GM13977 (cell line): ENCODE data around the gene DNAH6.

Source experiments
- DNase-seq: peaks from one replicate; pipeline ENCODE4 v3.0.0; 2012; ENCODE audit warnings: low spot score
- in situ Hi-C: fragments of 300-500 bp; cut with MboI; formaldehyde crosslinking; loops from one replicate; pipeline ENCODE4 v1.12.0; 2022; ENCODE audit warnings: low sequenced_read_pairs, low pct_unique_long_range_greater_than_20kb, mixed read lengths, inconsistent platforms; ENCODE audit not compliant: unreplicated experiment
- TF ChIP-seq, protein P1 (sequence below): IDR thresholded peaks from 2 replicates; pipeline ENCODE4 v1.5.1; 2012; ENCODE audit warnings: mild to moderate bottlenecking, control low read depth; ENCODE audit not compliant: insufficient read depth; ENCODE audit errors: extremely low read depth, missing control alignments

The DNAH6 gene

DNA sequence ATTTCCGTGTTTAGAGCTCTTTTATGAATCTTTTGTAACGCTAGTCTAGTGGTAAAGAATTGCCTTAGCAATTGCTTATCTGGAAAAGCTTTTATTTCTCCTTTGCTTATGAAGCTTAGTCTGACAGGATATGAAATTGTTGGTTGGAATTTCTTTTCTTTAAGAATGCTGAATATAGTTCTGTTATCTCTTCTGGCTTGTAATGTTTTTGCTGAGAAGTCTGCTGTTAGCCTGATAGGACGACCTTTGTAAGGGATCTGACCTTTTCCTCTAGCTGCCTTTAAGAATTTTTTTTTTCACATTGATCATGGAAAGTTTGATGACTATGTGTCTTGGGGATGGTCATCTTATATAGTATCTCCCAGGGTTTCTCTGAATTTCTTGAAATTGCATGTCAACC is 263.5 kb downstream of the DNAH6 start:
- no peak for DNase-seq
- TF ChIP-seq, protein P1, sequence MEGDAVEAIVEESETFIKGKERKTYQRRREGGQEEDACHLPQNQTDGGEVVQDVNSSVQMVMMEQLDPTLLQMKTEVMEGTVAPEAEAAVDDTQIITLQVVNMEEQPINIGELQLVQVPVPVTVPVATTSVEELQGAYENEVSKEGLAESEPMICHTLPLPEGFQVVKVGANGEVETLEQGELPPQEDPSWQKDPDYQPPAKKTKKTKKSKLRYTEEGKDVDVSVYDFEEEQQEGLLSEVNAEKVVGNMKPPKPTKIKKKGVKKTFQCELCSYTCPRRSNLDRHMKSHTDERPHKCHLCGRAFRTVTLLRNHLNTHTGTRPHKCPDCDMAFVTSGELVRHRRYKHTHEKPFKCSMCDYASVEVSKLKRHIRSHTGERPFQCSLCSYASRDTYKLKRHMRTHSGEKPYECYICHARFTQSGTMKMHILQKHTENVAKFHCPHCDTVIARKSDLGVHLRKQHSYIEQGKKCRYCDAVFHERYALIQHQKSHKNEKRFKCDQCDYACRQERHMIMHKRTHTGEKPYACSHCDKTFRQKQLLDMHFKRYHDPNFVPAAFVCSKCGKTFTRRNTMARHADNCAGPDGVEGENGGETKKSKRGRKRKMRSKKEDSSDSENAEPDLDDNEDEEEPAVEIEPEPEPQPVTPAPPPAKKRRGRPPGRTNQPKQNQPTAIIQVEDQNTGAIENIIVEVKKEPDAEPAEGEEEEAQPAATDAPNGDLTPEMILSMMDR, result no peak
- in situ Hi-C loops, result no loop called here

- in situ Hi-C loops, result no loop called here
- TF ChIP-seq, protein P1, result no peak
- peak; percentile 36 for DNase-seq
Observed at GRCh38 chr2:84781942-84782716, 265.8 kb downstream of the DNAH6 start.

DNA sequence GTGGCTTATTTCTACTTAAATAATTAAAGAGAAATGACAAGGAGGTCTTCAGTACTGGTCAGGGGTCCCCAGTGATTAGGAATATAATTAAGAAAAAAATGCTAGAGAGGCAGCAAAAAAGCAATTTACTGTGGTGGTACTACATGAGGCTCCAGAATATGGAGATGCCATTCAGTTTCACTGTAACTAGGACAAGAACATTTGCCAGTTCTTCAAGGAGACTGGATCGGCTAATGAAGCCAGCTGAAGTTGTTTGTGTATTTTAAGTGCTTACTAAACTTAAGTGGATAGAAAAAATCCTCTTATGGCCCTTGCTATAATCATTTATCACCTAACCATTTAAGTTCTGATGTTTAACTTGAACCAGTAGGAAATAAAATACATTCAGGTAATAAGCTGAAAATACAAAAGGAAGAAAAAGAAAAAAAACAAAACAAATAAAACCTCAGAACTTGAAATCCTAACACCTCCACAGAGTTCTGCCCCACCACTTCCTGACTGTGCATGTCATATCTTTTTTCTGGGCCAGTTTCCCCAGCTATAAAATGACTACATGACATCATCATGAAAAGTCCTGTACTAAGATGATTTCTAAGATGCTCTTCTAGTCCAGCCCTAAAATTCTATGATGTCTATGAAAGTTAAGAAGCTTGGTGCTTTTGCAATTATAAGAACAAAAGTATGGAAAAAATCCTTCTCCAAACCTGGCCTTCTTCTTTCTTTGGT is 266.6 kb downstream of the DNAH6 start:
- in situ Hi-C loops, result no loop called here
- no peak for DNase-seq
- TF ChIP-seq, protein P1, result no peak

GRCh38 chr2:84785950-84786349 is 269.7 kb downstream of the DNAH6 start:
- TF ChIP-seq, protein P1, result no peak
- in situ Hi-C loops, result no loop called here
- DNase-seq, result no peak

GRCh38 chr2:84786601-84787000 is 270.3 kb downstream of the DNAH6 start:
- in situ Hi-C loops, result no loop called here
- no peak for DNase-seq
- TF ChIP-seq, protein P1, result no peak

- no peak for DNase-seq
- TF ChIP-seq, protein P1, result no peak
- in situ Hi-C loops, result no loop called here
Observed at GRCh38 chr2:84788027-84788426, 271.7 kb downstream of the DNAH6 start.
